ENCODE measurements around the gene TIMM23.

DNA sequence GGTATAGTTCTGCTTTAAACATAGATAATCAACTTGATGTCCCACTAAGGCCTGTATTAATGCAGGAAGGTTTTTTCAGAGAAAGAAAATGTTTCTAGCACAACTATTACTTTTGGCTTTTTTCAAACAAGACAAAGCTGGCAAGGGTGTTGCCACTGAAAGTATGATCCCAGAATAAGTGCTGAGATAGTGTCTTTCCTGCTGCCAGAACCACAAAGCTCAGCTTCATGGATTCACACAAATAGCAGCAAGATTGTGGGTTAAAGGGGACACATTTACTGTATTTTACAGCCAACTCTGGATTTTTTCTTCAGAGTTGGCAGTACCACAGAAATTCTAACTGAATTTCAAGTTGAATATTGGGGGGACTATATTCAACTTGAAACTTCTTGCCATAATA, 53.8 kb downstream of the TIMM23 start:
- TF ChIP-seq, protein P1, sequence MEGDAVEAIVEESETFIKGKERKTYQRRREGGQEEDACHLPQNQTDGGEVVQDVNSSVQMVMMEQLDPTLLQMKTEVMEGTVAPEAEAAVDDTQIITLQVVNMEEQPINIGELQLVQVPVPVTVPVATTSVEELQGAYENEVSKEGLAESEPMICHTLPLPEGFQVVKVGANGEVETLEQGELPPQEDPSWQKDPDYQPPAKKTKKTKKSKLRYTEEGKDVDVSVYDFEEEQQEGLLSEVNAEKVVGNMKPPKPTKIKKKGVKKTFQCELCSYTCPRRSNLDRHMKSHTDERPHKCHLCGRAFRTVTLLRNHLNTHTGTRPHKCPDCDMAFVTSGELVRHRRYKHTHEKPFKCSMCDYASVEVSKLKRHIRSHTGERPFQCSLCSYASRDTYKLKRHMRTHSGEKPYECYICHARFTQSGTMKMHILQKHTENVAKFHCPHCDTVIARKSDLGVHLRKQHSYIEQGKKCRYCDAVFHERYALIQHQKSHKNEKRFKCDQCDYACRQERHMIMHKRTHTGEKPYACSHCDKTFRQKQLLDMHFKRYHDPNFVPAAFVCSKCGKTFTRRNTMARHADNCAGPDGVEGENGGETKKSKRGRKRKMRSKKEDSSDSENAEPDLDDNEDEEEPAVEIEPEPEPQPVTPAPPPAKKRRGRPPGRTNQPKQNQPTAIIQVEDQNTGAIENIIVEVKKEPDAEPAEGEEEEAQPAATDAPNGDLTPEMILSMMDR (IDR thresholded peaks at IDR 0.05; ENCODE audit: low read depth, low read length, missing input control): no peak
- TF ChIP-seq YY1 (IDR thresholded peaks at IDR 0.05) (no peak), TAF1 (conservative IDR thresholded peaks at IDR 0.05) (no peak), RAD21 (IDR thresholded peaks at IDR 0.05) (no peak), RXRA (IDR thresholded peaks at IDR 0.05) (no peak), SP1 (IDR thresholded peaks at IDR 0.05) (no peak)
- TF ChIP-seq, protein P2, sequence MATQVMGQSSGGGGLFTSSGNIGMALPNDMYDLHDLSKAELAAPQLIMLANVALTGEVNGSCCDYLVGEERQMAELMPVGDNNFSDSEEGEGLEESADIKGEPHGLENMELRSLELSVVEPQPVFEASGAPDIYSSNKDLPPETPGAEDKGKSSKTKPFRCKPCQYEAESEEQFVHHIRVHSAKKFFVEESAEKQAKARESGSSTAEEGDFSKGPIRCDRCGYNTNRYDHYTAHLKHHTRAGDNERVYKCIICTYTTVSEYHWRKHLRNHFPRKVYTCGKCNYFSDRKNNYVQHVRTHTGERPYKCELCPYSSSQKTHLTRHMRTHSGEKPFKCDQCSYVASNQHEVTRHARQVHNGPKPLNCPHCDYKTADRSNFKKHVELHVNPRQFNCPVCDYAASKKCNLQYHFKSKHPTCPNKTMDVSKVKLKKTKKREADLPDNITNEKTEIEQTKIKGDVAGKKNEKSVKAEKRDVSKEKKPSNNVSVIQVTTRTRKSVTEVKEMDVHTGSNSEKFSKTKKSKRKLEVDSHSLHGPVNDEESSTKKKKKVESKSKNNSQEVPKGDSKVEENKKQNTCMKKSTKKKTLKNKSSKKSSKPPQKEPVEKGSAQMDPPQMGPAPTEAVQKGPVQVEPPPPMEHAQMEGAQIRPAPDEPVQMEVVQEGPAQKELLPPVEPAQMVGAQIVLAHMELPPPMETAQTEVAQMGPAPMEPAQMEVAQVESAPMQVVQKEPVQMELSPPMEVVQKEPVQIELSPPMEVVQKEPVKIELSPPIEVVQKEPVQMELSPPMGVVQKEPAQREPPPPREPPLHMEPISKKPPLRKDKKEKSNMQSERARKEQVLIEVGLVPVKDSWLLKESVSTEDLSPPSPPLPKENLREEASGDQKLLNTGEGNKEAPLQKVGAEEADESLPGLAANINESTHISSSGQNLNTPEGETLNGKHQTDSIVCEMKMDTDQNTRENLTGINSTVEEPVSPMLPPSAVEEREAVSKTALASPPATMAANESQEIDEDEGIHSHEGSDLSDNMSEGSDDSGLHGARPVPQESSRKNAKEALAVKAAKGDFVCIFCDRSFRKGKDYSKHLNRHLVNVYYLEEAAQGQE (IDR thresholded peaks at IDR 0.05): no peak
- TF ChIP-seq, protein P3, sequence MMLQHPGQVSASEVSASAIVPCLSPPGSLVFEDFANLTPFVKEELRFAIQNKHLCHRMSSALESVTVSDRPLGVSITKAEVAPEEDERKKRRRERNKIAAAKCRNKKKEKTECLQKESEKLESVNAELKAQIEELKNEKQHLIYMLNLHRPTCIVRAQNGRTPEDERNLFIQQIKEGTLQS (IDR thresholded peaks at IDR 0.05): no peak
- TF ChIP-seq, protein P4, sequence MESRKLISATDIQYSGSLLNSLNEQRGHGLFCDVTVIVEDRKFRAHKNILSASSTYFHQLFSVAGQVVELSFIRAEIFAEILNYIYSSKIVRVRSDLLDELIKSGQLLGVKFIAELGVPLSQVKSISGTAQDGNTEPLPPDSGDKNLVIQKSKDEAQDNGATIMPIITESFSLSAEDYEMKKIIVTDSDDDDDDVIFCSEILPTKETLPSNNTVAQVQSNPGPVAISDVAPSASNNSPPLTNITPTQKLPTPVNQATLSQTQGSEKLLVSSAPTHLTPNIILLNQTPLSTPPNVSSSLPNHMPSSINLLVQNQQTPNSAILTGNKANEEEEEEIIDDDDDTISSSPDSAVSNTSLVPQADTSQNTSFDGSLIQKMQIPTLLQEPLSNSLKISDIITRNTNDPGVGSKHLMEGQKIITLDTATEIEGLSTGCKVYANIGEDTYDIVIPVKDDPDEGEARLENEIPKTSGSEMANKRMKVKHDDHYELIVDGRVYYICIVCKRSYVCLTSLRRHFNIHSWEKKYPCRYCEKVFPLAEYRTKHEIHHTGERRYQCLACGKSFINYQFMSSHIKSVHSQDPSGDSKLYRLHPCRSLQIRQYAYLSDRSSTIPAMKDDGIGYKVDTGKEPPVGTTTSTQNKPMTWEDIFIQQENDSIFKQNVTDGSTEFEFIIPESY (IDR thresholded peaks at IDR 0.05): no peak
- TF ChIP-seq, protein P5, sequence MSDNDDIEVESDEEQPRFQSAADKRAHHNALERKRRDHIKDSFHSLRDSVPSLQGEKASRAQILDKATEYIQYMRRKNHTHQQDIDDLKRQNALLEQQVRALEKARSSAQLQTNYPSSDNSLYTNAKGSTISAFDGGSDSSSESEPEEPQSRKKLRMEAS (IDR thresholded peaks at IDR 0.05): no peak
